ENCODE results near the gene GTF3C4.

Gene GTF3C4

GRCh38 chr9:132732326-132733259 is 62.3 kb downstream of the GTF3C4 start:
- DNase-seq (ENCODE audit: low spot score): no peak

GRCh38 chr9:132733260-132733815 is 63.1 kb downstream of the GTF3C4 start:
- DNase-seq (ENCODE audit: low spot score): no peak

GRCh38 chr9:132739710-132740310 is 69.5 kb downstream of the GTF3C4 start:
- no peak for DNase-seq (ENCODE audit: low spot score)

GRCh38 chr9:132740526-132741309 is 70.5 kb downstream of the GTF3C4 start:
- no peak for DNase-seq (ENCODE audit: low spot score)

GRCh38 chr9:132742821-132743311 is 72.6 kb downstream of the GTF3C4 start:
- no peak for DNase-seq (ENCODE audit: low spot score)

- DNase-seq (ENCODE audit: low spot score): no peak
Measured at GRCh38 chr9:132743931-132744479, 73.7 kb downstream of the GTF3C4 start.
